ENCODE results near the gene STK31.

STK31 gene

DNA sequence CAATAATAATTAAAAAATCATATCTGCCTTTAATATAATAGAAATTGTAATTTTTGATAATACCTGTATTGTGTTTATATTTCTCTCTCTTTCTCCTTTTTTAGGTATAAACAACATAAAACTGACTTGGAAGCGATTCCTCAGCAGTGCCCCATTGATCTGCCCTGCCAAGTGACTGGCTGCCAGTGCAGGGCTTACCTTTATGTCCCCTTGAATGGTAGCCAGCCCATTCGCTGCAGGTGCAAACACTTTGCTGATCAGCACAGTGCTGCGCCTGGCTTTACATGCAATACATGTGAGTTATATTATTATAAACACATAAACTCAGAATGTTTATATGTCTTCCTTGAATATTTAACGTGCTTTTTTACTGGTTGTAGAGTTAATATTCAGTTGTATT lies 20.9 kb upstream of the STK31 start:
- Histone ChIP-seq H3K9ac (ENCODE audit: low read length) (no peak overlapping the region), H2BK15ac (replicated peaks; ENCODE audit: low read depth) (no peak overlapping the region), H3K23ac (ENCODE audit: low read length) (no peak overlapping the region), H2AK5ac (ENCODE audit: low read length) (no peak overlapping the region), H4K8ac (ENCODE audit: low read depth, low read length) (no peak overlapping the region), H3K27me3 (ENCODE audit: insufficient read depth, low read length, poor library complexity) (no peaks in the 10 kb centered on the region), H4K5ac (ENCODE audit: low read length) (no peak overlapping the region), H3K4me3 (ENCODE audit: low read length) (no peak overlapping the region), H3K18ac (ENCODE audit: low read length) (no peak overlapping the region), H3K4ac (ENCODE audit: low read depth, low read length) (no peak overlapping the region), H3K79me1 (ENCODE audit: low read length) (no peaks in the 10 kb centered on the region), H2BK5ac (ENCODE audit: low read length) (no peak overlapping the region), H3K56ac (ENCODE audit: low read length) (no peak overlapping the region), H3K27ac (ENCODE audit: low read depth, low read length) (no peak overlapping the region), H3K36me3 (ENCODE audit: control insufficient read depth, insufficient read depth, low read length) (no peaks in the 10 kb centered on the region), H2BK120ac (ENCODE audit: low read depth, low read length) (no peak overlapping the region), H3K4me1 (ENCODE audit: control insufficient read depth, low read depth, low read length) (no peaks in the 10 kb centered on the region), H3K4me2 (ENCODE audit: low read length) (no peak overlapping the region), H3K79me2 (ENCODE audit: control insufficient read depth, insufficient read depth, low read length) (no peaks in the 10 kb centered on the region)
- WGBS (ENCODE audit: extremely low coverage, insufficient coverage, low lambda C conversion rate) = no CpG with 5 or more reads among the region's 4 CpGs
- no peak for DNase-seq

DNA sequence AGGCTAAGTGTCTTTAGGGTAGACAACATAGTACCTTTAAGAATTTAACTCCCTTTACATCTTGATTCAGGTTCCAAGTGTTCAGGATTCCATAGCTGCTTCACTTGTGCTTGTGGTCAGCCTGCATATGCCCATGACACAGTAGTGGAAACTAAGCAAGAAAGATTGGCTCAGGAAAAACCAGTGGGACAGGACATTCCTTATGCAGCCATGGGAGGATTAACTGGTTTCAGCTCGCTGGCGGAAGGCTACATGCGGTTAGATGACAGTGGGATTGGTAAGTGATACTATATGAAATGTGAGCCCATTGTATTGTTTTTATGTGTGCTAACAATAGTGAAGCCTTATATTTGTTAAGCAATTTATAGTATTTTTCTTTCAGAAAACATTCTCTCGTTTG lies 18.7 kb upstream of the STK31 start:
- H3K4ac ChIP-seq (ENCODE audit: low read depth, low read length) = no peak overlapping the region
- H3K4me3 ChIP-seq (ENCODE audit: low read length) = no peak overlapping the region
- no peaks in the 10 kb centered on the region for H3K36me3 ChIP-seq (ENCODE audit: control insufficient read depth, insufficient read depth, low read length)
- H3K4me2 ChIP-seq (ENCODE audit: low read length) = no peak overlapping the region
- H2AK5ac ChIP-seq (ENCODE audit: low read length) = no peak overlapping the region
- no peak overlapping the region for H2BK120ac ChIP-seq (ENCODE audit: low read depth, low read length)
- H3K18ac ChIP-seq (ENCODE audit: low read length) = no peak overlapping the region
- no peak overlapping the region for H3K9ac ChIP-seq (ENCODE audit: low read length)
- peak; percentile 13 for DNase-seq
- H3K79me2 ChIP-seq (ENCODE audit: control insufficient read depth, insufficient read depth, low read length) = no peaks in the 10 kb centered on the region
- no peak overlapping the region for H3K27ac ChIP-seq (ENCODE audit: low read depth, low read length)
- no peaks in the 10 kb centered on the region for H3K79me1 ChIP-seq (ENCODE audit: low read length)
- no peak overlapping the region for H3K23ac ChIP-seq (ENCODE audit: low read length)
- H4K5ac ChIP-seq (ENCODE audit: low read length) = no peak overlapping the region
- no peak overlapping the region for H4K8ac ChIP-seq (ENCODE audit: low read depth, low read length)
- no CpG with 5 or more reads among the region's 4 CpGs for WGBS (ENCODE audit: extremely low coverage, insufficient coverage, low lambda C conversion rate)
- no peaks in the 10 kb centered on the region for H3K4me1 ChIP-seq (ENCODE audit: control insufficient read depth, low read depth, low read length)
- H3K27me3 ChIP-seq (ENCODE audit: insufficient read depth, low read length, poor library complexity) = no peaks in the 10 kb centered on the region
- no peak overlapping the region for H2BK15ac ChIP-seq (replicated peaks; ENCODE audit: low read depth)
- H3K56ac ChIP-seq (ENCODE audit: low read length) = no peak overlapping the region
- H2BK5ac ChIP-seq (ENCODE audit: low read length) = no peak overlapping the region

DNA sequence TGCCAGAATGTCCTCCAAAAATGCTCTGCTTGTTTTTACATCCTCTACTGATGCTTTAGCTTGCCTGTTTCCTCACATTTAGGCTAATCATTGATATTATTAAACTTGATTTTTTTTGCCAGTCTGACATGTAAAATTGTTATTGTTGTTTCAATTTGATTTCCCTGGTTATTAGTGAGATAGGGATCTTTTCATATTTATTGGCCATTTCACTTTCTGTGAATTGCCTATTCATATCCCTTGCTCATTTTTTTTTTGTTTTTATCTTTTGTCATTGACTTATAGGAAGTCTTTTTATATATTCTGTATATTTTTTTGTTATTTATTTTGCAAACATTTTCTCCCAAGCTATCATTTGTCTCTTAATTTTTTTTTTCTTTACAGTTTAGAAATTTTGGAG lies 16.8 kb upstream of the STK31 start:
- Histone ChIP-seq H3K4me1 (ENCODE audit: control insufficient read depth, low read depth, low read length) (no peaks in the 10 kb centered on the region), H2BK120ac (ENCODE audit: low read depth, low read length) (no peak overlapping the region), H3K4me2 (ENCODE audit: low read length) (no peak overlapping the region), H3K79me1 (ENCODE audit: low read length) (no peaks in the 10 kb centered on the region), H2BK15ac (replicated peaks; ENCODE audit: low read depth) (no peak overlapping the region), H4K8ac (ENCODE audit: low read depth, low read length) (no peak overlapping the region), H3K4ac (ENCODE audit: low read depth, low read length) (no peak overlapping the region), H2AK5ac (ENCODE audit: low read length) (no peak overlapping the region), H3K36me3 (ENCODE audit: control insufficient read depth, insufficient read depth, low read length) (no peaks in the 10 kb centered on the region), H3K9ac (ENCODE audit: low read length) (no peak overlapping the region), H3K23ac (ENCODE audit: low read length) (no peak overlapping the region), H3K18ac (ENCODE audit: low read length) (no peak overlapping the region), H3K56ac (ENCODE audit: low read length) (no peak overlapping the region), H3K27me3 (ENCODE audit: insufficient read depth, low read length, poor library complexity) (no peaks in the 10 kb centered on the region), H4K5ac (ENCODE audit: low read length) (no peak overlapping the region), H3K4me3 (ENCODE audit: low read length) (no peak overlapping the region), H3K27ac (ENCODE audit: low read depth, low read length) (no peak overlapping the region), H2BK5ac (ENCODE audit: low read length) (no peak overlapping the region), H3K79me2 (ENCODE audit: control insufficient read depth, insufficient read depth, low read length) (no peaks in the 10 kb centered on the region)
- DNase-seq = no peak

DNA sequence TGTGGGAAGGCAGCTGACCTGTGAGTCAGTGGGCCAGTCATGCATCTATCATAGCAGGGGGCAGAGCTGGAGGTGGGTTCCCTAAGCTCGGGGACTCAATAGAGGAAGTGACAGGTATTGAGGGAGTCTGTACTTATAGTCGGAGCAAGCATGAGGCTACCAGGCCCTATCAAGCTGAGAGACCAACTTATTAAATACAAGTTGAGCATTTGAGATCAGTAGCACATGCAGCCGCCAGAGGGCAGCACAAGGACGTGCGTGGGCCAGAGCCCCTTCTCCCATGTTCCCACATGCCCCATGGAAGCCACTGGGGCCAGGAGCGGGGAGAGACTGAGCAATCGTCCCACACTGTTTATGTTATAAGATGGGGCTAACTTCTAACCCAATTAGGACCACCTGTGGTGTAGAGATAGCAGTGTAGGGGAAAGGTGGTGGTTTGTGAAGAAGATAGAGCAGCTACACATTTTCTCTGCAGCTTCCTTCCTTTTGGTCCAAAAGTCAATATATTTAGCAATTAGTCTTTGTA lies 13.0 kb upstream of the STK31 start:
- WGBS (ENCODE audit: extremely low coverage, insufficient coverage, low lambda C conversion rate) = no CpG with 5 or more reads among the region's 7 CpGs
- H3K36me3 ChIP-seq (ENCODE audit: control insufficient read depth, insufficient read depth, low read length) = no peaks in the 10 kb centered on the region

DNA sequence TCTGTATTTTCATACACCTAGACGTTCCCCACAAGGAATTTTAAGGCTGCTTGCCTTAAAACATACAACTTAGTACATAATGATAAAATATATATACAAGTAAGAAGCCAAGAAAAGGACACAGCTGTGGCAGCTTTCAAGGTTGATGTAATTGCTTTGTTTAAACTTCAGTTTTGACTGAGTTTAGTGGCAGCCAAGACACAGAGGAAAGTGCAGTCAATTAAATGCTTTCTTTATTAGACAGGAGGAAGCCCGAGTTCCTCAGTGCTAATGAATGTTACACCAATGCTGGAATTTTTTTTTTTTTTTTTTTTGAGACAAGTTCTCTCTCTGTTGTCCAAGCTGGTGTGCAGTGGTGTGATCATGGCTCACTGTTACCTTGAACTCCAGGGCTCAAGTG lies 11.2 kb upstream of the STK31 start:
- Histone ChIP-seq H3K18ac (ENCODE audit: low read length) (no peak overlapping the region), H3K27ac (ENCODE audit: low read depth, low read length) (no peak overlapping the region), H3K9ac (ENCODE audit: low read length) (no peak overlapping the region), H3K4me3 (ENCODE audit: low read length) (no peak overlapping the region), H3K23ac (ENCODE audit: low read length) (no peak overlapping the region), H2BK15ac (replicated peaks; ENCODE audit: low read depth) (no peak overlapping the region), H3K4ac (ENCODE audit: low read depth, low read length) (no peak overlapping the region), H3K27me3 (ENCODE audit: insufficient read depth, low read length, poor library complexity) (no peaks in the 10 kb centered on the region), H3K79me2 (ENCODE audit: control insufficient read depth, insufficient read depth, low read length) (no peaks in the 10 kb centered on the region), H3K4me1 (ENCODE audit: control insufficient read depth, low read depth, low read length) (no peaks in the 10 kb centered on the region), H3K56ac (ENCODE audit: low read length) (no peak overlapping the region), H2BK120ac (ENCODE audit: low read depth, low read length) (no peak overlapping the region), H3K79me1 (ENCODE audit: low read length) (no peaks in the 10 kb centered on the region), H3K4me2 (ENCODE audit: low read length) (no peak overlapping the region), H4K5ac (ENCODE audit: low read length) (no peak overlapping the region), H2AK5ac (ENCODE audit: low read length) (no peak overlapping the region), H4K8ac (ENCODE audit: low read depth, low read length) (no peak overlapping the region), H2BK5ac (ENCODE audit: low read length) (no peak overlapping the region), H3K36me3 (ENCODE audit: control insufficient read depth, insufficient read depth, low read length) (no peaks in the 10 kb centered on the region)
- WGBS (ENCODE audit: extremely low coverage, insufficient coverage, low lambda C conversion rate) = no CpG with 5 or more reads among the region's 2 CpGs
- DNase-seq = no peak

More for the DNA sequence above, 13.0 kb upstream of the STK31 start:
- H3K79me1 ChIP-seq (ENCODE audit: low read length) = no peaks in the 10 kb centered on the region
- DNase-seq = peak; percentile 96
- H3K4me2 ChIP-seq (ENCODE audit: low read length) = no peak overlapping the region
- no peak overlapping the region for H3K4me3 ChIP-seq (ENCODE audit: low read length)
- no peaks in the 10 kb centered on the region for H3K27me3 ChIP-seq (ENCODE audit: insufficient read depth, low read length, poor library complexity)
- H3K79me2 ChIP-seq (ENCODE audit: control insufficient read depth, insufficient read depth, low read length) = no peaks in the 10 kb centered on the region
- no peak overlapping the region for H4K8ac ChIP-seq (ENCODE audit: low read depth, low read length)
- H2BK5ac ChIP-seq (ENCODE audit: low read length) = no peak overlapping the region
- no peak overlapping the region for H3K23ac ChIP-seq (ENCODE audit: low read length)
- H2BK15ac ChIP-seq (replicated peaks; ENCODE audit: low read depth) = no peak overlapping the region
- H3K27ac ChIP-seq (ENCODE audit: low read depth, low read length) = no peak overlapping the region
- no peak overlapping the region for H3K56ac ChIP-seq (ENCODE audit: low read length)
- H3K4ac ChIP-seq (ENCODE audit: low read depth, low read length) = no peak overlapping the region
- no peak overlapping the region for H3K9ac ChIP-seq (ENCODE audit: low read length)
- H4K5ac ChIP-seq (ENCODE audit: low read length) = no peak overlapping the region
- no peak overlapping the region for H2AK5ac ChIP-seq (ENCODE audit: low read length)
- H3K18ac ChIP-seq (ENCODE audit: low read length) = no peak overlapping the region
- no peaks in the 10 kb centered on the region for H3K4me1 ChIP-seq (ENCODE audit: control insufficient read depth, low read depth, low read length)
- H2BK120ac ChIP-seq (ENCODE audit: low read depth, low read length) = no peak overlapping the region

DNA sequence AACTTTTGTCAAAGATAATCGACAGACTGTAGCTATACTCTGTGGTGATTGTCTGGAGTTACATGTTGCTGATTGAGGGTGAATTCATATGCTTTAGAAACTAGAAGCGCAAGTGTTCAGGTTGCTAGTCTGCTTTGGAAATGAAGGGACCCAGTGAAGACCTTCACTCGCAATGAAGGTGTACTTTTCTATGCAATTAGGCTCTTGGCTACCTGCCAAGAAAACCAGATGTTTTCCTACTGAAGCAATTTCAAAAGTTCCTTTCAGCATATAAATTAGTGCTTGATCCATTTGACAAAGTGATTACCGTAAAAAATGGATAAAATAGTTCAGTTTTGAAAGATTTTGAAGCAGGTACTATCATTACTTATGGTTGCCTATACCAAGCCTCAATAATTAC lies 10.0 kb upstream of the STK31 start:
- Histone ChIP-seq H3K4me2 (ENCODE audit: low read length) (no peak overlapping the region), H2AK5ac (ENCODE audit: low read length) (no peak overlapping the region), H3K36me3 (ENCODE audit: control insufficient read depth, insufficient read depth, low read length) (no peaks in the 10 kb centered on the region), H3K4me1 (ENCODE audit: control insufficient read depth, low read depth, low read length) (no peaks in the 10 kb centered on the region), H3K18ac (ENCODE audit: low read length) (no peak overlapping the region), H2BK5ac (ENCODE audit: low read length) (no peak overlapping the region), H2BK120ac (ENCODE audit: low read depth, low read length) (no peak overlapping the region), H3K27me3 (ENCODE audit: insufficient read depth, low read length, poor library complexity) (no peaks in the 10 kb centered on the region), H4K8ac (ENCODE audit: low read depth, low read length) (no peak overlapping the region), H3K4me3 (ENCODE audit: low read length) (no peak overlapping the region), H2BK15ac (replicated peaks; ENCODE audit: low read depth) (no peak overlapping the region), H3K4ac (ENCODE audit: low read depth, low read length) (no peak overlapping the region), H3K27ac (ENCODE audit: low read depth, low read length) (no peak overlapping the region), H3K79me2 (ENCODE audit: control insufficient read depth, insufficient read depth, low read length) (no peaks in the 10 kb centered on the region), H3K79me1 (ENCODE audit: low read length) (no peaks in the 10 kb centered on the region), H3K9ac (ENCODE audit: low read length) (no peak overlapping the region), H3K56ac (ENCODE audit: low read length) (no peak overlapping the region), H3K23ac (ENCODE audit: low read length) (no peak overlapping the region), H4K5ac (ENCODE audit: low read length) (no peak overlapping the region)
- WGBS (ENCODE audit: extremely low coverage, insufficient coverage, low lambda C conversion rate) = no CpG with 5 or more reads among the region's 4 CpGs
- no peak for DNase-seq
